Upper lobe of left lung (tissue), 4 donors: ENCODE measurements around the gene MYO1H.

Experiments used
- EP300 ChIP-seq, 4 donors: sonication (generic); formaldehyde crosslinking; IDR thresholded peaks; one replicate each; pipeline ENCODE4 v1.5.1; 2017; ENCODE audit warnings: antibody characterized with exemption in 4 of 4, control low read depth in 2 of 4
- POLR2A ChIP-seq, 4 donors: fragments of 450-650 bp; IDR thresholded peaks; one replicate each; pipeline ENCODE4 v1.5.1; 2016 to 2017; ENCODE audit warnings: antibody characterized with exemption in 4 of 4, mild to moderate bottlenecking in 2 of 4
- POLR2AphosphoS5 ChIP-seq, 2 donors: sonication (generic); formaldehyde crosslinking; IDR thresholded peaks; one replicate each; pipeline ENCODE4 v1.5.1; 2017; ENCODE audit warnings: antibody characterized with exemption in 2 of 2
- TF ChIP-seq, protein P1 (sequence below), 6 experiments: fragments of 450-650 bp in 4 of 6; fragments of 200-600 bp in 2 of 6; sonication (generic) in 2 of 6; IDR thresholded peaks; one replicate each; pipeline ENCODE4 v1.5.1; 2016 to 2019; ENCODE audit warnings: antibody characterized with exemption in 6 of 6

DNA sequence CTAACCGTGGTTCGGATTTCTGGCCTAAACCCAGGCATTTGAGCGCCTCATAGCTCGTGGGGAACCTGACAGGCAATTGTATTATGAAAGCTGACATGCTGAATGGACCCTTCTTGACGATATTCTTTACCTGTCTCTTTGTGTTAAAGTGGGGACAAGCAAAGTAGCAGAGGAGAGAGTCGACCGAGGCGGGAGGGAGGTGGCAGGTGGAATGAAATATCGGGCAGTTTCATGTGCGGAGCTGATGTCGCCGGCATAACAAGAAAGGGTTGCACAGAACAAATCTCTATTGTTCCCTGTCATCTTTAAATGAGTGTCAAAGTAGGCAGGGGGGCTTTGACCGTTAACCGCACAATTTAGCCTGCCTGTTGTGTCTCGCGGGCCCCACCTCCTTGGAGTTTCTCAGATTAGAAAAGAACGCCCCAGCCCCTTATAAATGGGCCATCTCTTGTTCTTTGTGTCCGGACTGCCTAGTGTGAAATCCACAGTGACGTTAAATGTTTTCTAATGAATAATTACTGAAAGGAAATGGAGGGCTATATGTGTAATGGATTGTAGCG, 11.5 kb downstream of the MYO1H start:
- TF ChIP-seq POLR2A (IDR thresholded peaks at IDR 0.05) = no peak
- TF ChIP-seq, protein P1, sequence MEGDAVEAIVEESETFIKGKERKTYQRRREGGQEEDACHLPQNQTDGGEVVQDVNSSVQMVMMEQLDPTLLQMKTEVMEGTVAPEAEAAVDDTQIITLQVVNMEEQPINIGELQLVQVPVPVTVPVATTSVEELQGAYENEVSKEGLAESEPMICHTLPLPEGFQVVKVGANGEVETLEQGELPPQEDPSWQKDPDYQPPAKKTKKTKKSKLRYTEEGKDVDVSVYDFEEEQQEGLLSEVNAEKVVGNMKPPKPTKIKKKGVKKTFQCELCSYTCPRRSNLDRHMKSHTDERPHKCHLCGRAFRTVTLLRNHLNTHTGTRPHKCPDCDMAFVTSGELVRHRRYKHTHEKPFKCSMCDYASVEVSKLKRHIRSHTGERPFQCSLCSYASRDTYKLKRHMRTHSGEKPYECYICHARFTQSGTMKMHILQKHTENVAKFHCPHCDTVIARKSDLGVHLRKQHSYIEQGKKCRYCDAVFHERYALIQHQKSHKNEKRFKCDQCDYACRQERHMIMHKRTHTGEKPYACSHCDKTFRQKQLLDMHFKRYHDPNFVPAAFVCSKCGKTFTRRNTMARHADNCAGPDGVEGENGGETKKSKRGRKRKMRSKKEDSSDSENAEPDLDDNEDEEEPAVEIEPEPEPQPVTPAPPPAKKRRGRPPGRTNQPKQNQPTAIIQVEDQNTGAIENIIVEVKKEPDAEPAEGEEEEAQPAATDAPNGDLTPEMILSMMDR (IDR thresholded peaks at IDR 0.05) = no peak
- no peak for TF ChIP-seq POLR2AphosphoS5 (IDR thresholded peaks at IDR 0.05)
- TF ChIP-seq EP300 (IDR thresholded peaks at IDR 0.05) = no peak
